Pancreas (tissue), 10 donors: Measurements from ENCODE around the gene RPA3. TPM values are rescaled to one million over a fixed set of nuclear protein-coding genes. Genes with fewer than 3 reads are reported as not detected.
A peak's percentile ranks its signal among the peaks of the same experiment; 100 is the strongest.

Experiments
- ATAC-seq, 4 donors: fragments of 200-7000 bp; cut with Tn5 transposase; one replicate each; pipeline versions ENCODE4 v1.8.0 to v1.9.1; 2020; ENCODE audit warnings: mild to moderate bottlenecking in 4 of 4, moderate library complexity in 4 of 4
- DNase-seq, 6 donors: peaks; one replicate each; pipeline ENCODE4 v3.0.0-alpha.2; 2020
- FAIRE-seq: peaks from 2 replicates; lab custom pipeline; 2012; peaks lifted over from hg19 to GRCh38; lab: Jason Lieb, UNC
- H3K27ac ChIP-seq, 4 donors: fragments of 200-600 bp; sonication (generic); 1 replicate in 3 of 4; 2 replicates in 1 of 4; pipeline versions ENCODE4 v1.5.0 to v1.8.0; 2020
- H3K27me3 ChIP-seq, 4 donors: fragments of 200-600 bp; one replicate each; pipeline ENCODE4 v1.8.0; 2021
- H3K36me3 ChIP-seq, 3 donors: fragments of 200-600 bp; sonication (generic) in 1 of 3; one replicate each; pipeline versions ENCODE4 v1.5.0 to v1.8.0; 2020 to 2021
- H3K4me1 ChIP-seq, 3 donors: fragments of 200-600 bp; one replicate each; pipeline ENCODE4 v1.8.0; 2021
- H3K4me3 ChIP-seq, 4 donors: fragments of 200-600 bp; sonication (generic) in 2 of 4; one replicate each; pipeline versions ENCODE4 v1.5.0 to v1.8.0; 2020 to 2021
- H3K9me3 ChIP-seq, 4 donors: fragments of 200-600 bp; one replicate each; pipeline ENCODE4 v1.8.0; 2021
- WGBS, 2 donors: extraction: QIAGEN DNeasy Blood & Tissue Kit; methylation state at CpG; one replicate each; pipeline ENCODE4 v1.1.7; 2013; 5-methylcytosine and 5-hydroxymethylcytosine counted together
- intact Hi-C, 3 donors: fragments of 100-400 bp; cut with DNase I; formaldehyde crosslinking; loops; one replicate each; pipeline versions ENCODE4 v1.11.1 to v1.14.2; 2022
- polyA plus RNA-seq, 2 donors: library from polyadenylated mRNA; stranded (reverse); fragments of 200-250 nt; gene quantifications; one replicate each; pipeline ENCODE4 v1.2.3, GENCODE V29; 2013
- total RNA-seq, 6 donors: library from RNA; stranded (reverse); fragmentation: NEBNext Ultra II Directional in 4 of 6; extraction: Animal tissue kit (Norgen Biotek cat#: 25700) in 4 of 6; gene quantifications; one replicate each; pipeline versions ENCODE4 v1.2.1 to v1.2.4, GENCODE V29; 2021 to 2023
- TF ChIP-seq, protein P1 (sequence below), 4 donors: fragments of 200-600 bp; sonication (generic) in 3 of 4; IDR thresholded peaks; one replicate each; pipeline versions ENCODE4 v1.5.0 to v1.8.0; 2021; ENCODE audit warnings: antibody characterized with exemption in 4 of 4
- donor health status: healthy with polysubstance abuse.
- donor health status: DM: no; HTN: no; CAD: no; lungs with moderate emphysema.
- donor health status: DM: no; HTN: no; CAD: no.
- donor health status: control.
- donor health status: control.
- donor health status: Bipolar disorder and iron deficiency.
- donor health status: DM: yes; HTN: yes; CAD: no.
- donor health status: DM: no; HTN: no; CAD: no.
- donor health status: DM: no; HTN: no; CAD: no.
- donor health status: DM: yes; HTN: yes; CAD: no.

RPA3 gene
- total RNA-seq: 10 to 100 TPM in 3 of 6 donors, 1 to 10 TPM in 3; 5.2 to 13.4 (median 9.6) TPM
- polyA plus RNA-seq: 10 to 100 TPM in 1 of 2 donors, 1 to 10 TPM in 1; 7.5 to 16.0 TPM

DNA sequence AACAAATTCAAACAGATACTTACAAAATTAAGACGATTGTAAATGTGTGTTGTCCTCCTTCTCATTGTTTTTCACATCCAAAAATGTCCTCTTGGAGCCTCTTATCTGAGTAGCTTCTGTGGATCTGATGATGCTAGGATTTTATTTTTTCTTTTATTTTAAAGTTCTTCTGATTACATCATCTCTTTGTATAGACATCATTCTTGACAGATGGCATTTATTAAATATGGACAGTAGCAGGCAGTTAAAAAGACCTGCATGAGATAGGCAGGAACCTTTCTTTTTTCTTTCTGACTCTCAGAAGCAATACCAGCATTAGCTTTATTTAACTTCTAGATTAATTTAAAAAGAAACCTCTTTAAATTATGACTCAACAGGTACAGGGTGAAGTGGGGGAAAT lies at the start of gene RPA3:
Gene RPA3, minus strand, starts transcription at position 116 of the 400 bp plus-strand sequence. CDS start 78,189 bp downstream, outside the sequence.
- H3K4me3 ChIP-seq: no peak within 1 kb of the TSS
- H3K27ac ChIP-seq: no peak within 1 kb of the TSS
- no peaks in the 10 kb centered on the region for H3K36me3 ChIP-seq
- no peaks in the 10 kb centered on the region for H3K27me3 ChIP-seq
- H3K4me1 ChIP-seq: no peaks in the 10 kb centered on the region
- ATAC-seq: no peak
- no peaks in the 10 kb centered on the region for H3K9me3 ChIP-seq
- DNase-seq: no peak
- no peak for FAIRE-seq
- intact Hi-C loops: no loop called here
- WGBS, 2 donors: 68 to 82% methylated on average over 1 of the region's 1 CpG
- TF ChIP-seq, protein P1, sequence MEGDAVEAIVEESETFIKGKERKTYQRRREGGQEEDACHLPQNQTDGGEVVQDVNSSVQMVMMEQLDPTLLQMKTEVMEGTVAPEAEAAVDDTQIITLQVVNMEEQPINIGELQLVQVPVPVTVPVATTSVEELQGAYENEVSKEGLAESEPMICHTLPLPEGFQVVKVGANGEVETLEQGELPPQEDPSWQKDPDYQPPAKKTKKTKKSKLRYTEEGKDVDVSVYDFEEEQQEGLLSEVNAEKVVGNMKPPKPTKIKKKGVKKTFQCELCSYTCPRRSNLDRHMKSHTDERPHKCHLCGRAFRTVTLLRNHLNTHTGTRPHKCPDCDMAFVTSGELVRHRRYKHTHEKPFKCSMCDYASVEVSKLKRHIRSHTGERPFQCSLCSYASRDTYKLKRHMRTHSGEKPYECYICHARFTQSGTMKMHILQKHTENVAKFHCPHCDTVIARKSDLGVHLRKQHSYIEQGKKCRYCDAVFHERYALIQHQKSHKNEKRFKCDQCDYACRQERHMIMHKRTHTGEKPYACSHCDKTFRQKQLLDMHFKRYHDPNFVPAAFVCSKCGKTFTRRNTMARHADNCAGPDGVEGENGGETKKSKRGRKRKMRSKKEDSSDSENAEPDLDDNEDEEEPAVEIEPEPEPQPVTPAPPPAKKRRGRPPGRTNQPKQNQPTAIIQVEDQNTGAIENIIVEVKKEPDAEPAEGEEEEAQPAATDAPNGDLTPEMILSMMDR (IDR thresholded peaks at IDR 0.05): no peak

DNA sequence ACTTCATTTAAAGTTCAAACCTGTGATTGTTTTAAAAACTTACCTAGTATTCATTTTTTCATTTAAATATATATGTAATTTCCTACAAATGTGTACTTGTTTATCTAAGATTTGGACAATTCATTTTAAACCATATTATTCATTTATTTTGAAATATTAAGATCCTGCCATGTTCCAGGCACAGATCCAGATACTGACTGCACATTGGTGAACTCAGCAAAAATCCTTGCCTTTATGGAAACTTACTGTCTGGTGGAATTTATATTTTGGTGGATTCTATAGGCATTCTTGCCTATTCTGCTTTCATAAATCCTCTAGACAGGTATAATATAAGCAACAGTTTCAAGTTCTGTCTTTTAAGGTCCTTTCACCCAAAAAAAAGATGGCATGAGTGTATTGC lies 48.3 kb upstream of the RPA3 start:
- no peaks in the 10 kb centered on the region for H3K36me3 ChIP-seq
- no peak for ATAC-seq
- FAIRE-seq: no peak
- no peak for DNase-seq
- H3K4me1 ChIP-seq: peaks cover 11 to 21% (median 12%) of the 10 kb centered on the region in 3 donors
- no peaks in the 10 kb centered on the region for H3K27me3 ChIP-seq
- H3K4me3 ChIP-seq: no peak overlapping the region
- H3K27ac ChIP-seq: no peak overlapping the region
- no peaks in the 10 kb centered on the region for H3K9me3 ChIP-seq
- intact Hi-C loops: loop anchor here in 1 of 3 donors (10.0 kb wide), 1 partner anchor 82 kb away; no protein-coding TSS in a partner anchor
- TF ChIP-seq, protein P1 (IDR thresholded peaks at IDR 0.05): no peak

DNA sequence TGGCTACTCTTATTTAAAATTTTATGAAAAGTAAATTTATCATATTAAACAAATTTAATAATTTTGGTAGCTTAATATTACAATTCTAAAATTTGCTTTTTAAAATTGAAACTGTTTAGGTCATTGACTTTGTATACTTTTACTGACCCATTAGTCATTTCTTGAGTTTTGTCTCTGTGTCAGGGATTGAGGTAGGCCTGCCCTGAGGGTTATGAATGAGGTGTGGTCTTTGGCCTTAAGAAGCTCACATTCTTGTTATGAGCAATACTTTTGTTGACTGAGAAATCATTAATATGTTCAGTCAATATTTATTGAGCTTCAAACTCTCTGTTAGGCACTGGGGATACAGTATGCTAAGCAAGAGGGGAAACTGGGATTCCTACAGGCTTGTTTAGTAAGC lies 47.0 kb upstream of the RPA3 start:
- intact Hi-C loops: loop anchor here in 1 of 3 donors (10.0 kb wide), 1 partner anchor 81 kb away; no protein-coding TSS in a partner anchor
- H3K27ac ChIP-seq: no peak overlapping the region
- DNase-seq (no peak), ATAC-seq (peak in 3 of 4 donors; percentile 17 to 49 (median 41)), FAIRE-seq (no peak)
- no peaks in the 10 kb centered on the region for H3K27me3 ChIP-seq
- peaks cover 11 to 21% (median 12%) of the 10 kb centered on the region in 3 donors for H3K4me1 ChIP-seq
- TF ChIP-seq, protein P1 (IDR thresholded peaks at IDR 0.05): no peak
- no peaks in the 10 kb centered on the region for H3K9me3 ChIP-seq
- H3K36me3 ChIP-seq: no peaks in the 10 kb centered on the region
- no peak overlapping the region for H3K4me3 ChIP-seq

DNA sequence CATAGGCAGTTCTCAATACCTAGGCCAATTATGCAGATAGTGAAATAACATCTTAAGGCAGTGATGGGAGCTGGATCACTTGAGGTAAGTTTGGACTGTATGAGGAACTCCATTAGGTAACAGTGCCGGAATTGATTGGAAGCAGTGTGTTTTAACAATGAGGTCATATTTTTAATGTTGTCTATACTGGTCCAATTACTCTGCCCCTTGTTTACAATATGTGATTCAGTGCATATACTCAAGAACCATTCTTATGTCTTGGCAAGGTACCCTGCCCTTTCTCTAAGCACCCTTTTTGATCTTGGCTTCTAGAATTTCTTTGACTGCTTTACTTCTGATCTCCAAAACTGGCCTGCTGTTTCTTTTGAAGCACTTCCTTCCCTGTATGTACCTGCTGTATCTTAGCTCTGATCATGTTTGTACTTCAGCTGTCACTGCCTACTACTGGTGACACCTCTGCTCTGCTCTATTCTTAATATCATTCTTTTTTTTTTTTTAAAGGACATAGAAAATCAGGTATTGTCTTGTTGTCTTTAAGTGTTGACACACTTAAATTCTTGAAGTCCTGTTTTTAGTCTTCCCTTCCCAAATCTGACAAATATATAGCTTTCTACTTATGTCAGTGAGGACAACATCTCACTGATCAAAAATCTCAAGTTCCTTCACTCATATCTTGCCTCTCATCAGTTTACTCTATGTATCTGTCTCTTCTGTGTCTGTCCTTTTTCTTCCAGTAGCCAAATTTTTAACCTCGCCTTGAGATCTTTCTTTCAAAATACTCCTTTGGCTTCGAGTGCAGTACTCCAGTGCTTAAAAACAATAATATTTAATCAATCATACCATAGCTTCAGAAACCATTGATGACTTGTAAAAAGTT lies 46.4 kb upstream of the RPA3 start:
- peaks cover 11 to 21% (median 12%) of the 10 kb centered on the region in 3 donors for H3K4me1 ChIP-seq
- no peak overlapping the region for H3K27ac ChIP-seq
- no peaks in the 10 kb centered on the region for H3K27me3 ChIP-seq
- H3K36me3 ChIP-seq: no peaks in the 10 kb centered on the region
- WGBS, 2 donors: 70 to 75% methylated on average over 3 of the region's 3 CpGs
- FAIRE-seq (no peak), ATAC-seq (peak; percentile 14 to 59 (median 42)), DNase-seq (no peak)
- TF ChIP-seq, protein P1 (IDR thresholded peaks at IDR 0.05): no peak
- intact Hi-C loops: loop anchor here in 1 of 3 donors (10.0 kb wide), 1 partner anchor 80 kb away; no protein-coding TSS in a partner anchor
- no peak overlapping the region for H3K4me3 ChIP-seq
- no peaks in the 10 kb centered on the region for H3K9me3 ChIP-seq
